Measurements from ENCODE around the gene GLI3.

GLI3 gene

GRCh38 chr7:41998041-41998440, 239.0 kb downstream of the GLI3 start:
- no peak overlapping the region for H3K27ac ChIP-seq
- no peak for TF ChIP-seq CTCF (conservative IDR thresholded peaks at IDR 0.05)

DNA sequence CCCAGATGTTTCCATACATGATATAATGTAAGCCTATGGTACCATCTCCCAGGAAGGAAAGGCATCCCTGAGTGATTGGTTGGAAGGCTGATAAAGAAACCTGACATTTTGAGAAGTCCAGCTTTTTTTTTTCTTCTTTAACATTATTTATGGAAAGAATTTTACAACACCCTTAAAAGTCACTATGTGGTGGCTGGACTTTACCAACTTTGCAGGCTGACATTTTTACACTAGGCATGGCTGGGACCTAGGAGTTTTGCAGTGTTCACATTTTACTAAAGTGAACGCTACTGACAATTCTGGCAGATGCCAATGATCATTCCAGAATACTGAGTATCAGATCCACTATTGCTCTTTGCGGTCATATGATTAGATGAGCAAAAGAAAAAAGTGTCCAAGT, 239.9 kb downstream of the GLI3 start:
- no peak overlapping the region for H3K27ac ChIP-seq

GRCh38 chr7:41996381-41997035, 240.5 kb downstream of the GLI3 start:
- H3K27ac ChIP-seq = no peak overlapping the region

More for the DNA sequence above, 239.9 kb downstream of the GLI3 start:
- TF ChIP-seq CTCF (conservative IDR thresholded peaks at IDR 0.05) = no peak

DNA sequence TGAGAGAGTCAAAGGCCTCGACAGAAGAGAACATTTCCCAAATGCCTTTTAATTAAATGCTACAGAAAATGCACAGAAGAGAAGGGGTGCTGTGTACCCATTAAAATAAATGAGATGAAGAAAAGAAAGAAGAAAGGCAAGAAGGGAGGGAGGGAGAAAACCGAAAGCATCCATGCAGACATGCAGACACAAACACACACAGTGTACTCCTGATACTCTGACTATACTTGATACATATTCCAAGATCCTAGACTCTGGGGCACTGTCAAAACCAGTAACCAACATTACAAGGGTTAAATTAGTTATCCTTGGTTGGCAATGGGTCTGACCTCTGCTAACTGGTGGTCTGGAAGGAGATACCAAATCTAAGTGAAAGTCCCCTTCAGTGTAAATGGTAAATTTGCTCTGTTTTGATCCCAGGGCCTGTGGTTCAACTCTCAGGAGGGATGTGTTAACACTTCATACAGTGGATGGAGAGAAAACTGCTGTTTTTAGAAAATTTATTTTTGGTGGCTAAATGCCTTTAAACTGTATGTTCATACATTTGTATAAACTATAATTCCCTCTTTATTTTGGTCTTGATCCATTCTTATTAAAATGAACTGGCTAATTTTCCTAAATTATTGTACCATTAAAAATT, 241.3 kb downstream of the GLI3 start:
- H3K27ac ChIP-seq = no peak overlapping the region
- TF ChIP-seq CTCF (conservative IDR thresholded peaks at IDR 0.05) = no peak

More at GRCh38 chr7:41996381-41997035, 240.5 kb downstream of the GLI3 start:
- TF ChIP-seq CTCF (conservative IDR thresholded peaks at IDR 0.05) = no peak

GRCh38 chr7:41994746-41995110, 242.3 kb downstream of the GLI3 start:
- TF ChIP-seq CTCF (conservative IDR thresholded peaks at IDR 0.05) = no peak
- H3K27ac ChIP-seq = no peak overlapping the region

DNA sequence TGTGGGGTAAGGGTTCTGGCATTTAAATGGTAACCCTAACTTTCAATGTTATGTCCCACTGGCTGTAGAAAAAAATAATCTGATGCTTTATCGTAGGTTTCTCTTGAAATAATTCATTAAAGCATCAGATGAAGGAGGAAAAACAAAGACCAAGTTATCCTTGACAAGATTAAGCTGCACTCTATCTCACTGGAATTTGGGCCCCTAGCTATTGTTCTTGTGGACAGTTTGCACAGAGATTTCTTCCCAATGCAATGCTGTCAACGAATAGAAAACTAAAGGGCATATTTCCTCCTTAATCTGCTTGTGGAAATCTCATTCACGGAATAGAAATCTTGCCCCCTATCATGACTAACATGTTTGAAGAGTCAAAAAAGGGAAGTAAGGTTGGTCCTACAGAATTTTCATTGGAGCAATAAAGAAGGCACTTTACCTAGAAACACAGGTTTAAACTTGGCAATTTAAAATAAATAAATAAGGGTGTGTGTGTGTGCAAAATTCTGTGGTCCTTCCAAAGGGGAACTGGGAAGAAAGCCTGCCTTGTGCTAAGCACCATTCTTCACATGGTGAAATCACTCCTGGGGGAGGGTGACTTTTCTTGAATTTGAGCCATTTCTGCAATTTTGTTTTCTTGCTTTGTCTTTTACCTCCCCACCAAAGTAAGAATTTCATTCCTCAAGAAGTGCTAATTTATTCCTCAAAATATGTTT, 242.8 kb downstream of the GLI3 start:
- no peak overlapping the region for H3K27ac ChIP-seq
- TF ChIP-seq CTCF (conservative IDR thresholded peaks at IDR 0.05) = no peak

All from VCaP (cell line).